RWPE2 (cell line): ENCODE data around the gene KAZN.
A peak's percentile ranks its signal among the peaks of the same experiment; 100 is the strongest.
"Not testable (repeated sequence)": the region's sequence is repeated elsewhere in the genome, so short reads cannot be mapped to it uniquely, and the experiment has no call there.

Experiments
- ATAC-seq: fragments of 200-7000 bp; cut with Tn5 transposase; 3 replicates; pipeline ENCODE4 v1.9.1; 2021; ENCODE audit warnings: low read depth
- DNase-seq: peaks from one replicate; pipeline ENCODE4 v3.0.0-alpha.2; 2020; ENCODE audit warnings: low spot score
- H3K27ac ChIP-seq: fragments of 450-650 bp; 2 replicates; pipeline ENCODE4 v1.5.1; 2017; ENCODE audit warnings: mild to moderate bottlenecking; ENCODE audit not compliant: poor library complexity, severe bottlenecking
- H3K27me3 ChIP-seq: fragments of 250-450 bp; sonication (Bioruptor Pico); 2 replicates; pipeline ENCODE4 v1.5.1; 2021; ENCODE audit warnings: mild to moderate bottlenecking, moderate library complexity; ENCODE audit not compliant: insufficient read depth, poor library complexity, severe bottlenecking
- H3K36me3 ChIP-seq: fragments of 250-450 bp; sonication (Bioruptor Pico); 2 replicates; pipeline ENCODE4 v1.5.1; 2020; ENCODE audit warnings: low read depth, mild to moderate bottlenecking, moderate library complexity
- H3K4me1 ChIP-seq: fragments of 250-450 bp; sonication (Bioruptor Pico); 2 replicates; pipeline ENCODE4 v1.5.1; 2021; ENCODE audit warnings: mild to moderate bottlenecking, moderate library complexity; ENCODE audit not compliant: insufficient read depth, poor library complexity, severe bottlenecking
- H3K4me3 ChIP-seq: fragments of 250-450 bp; sonication (Bioruptor Pico); 2 replicates; pipeline ENCODE4 v1.5.1; 2021; ENCODE audit warnings: mild to moderate bottlenecking, moderate library complexity; ENCODE audit not compliant: severe bottlenecking
- H3K9me3 ChIP-seq: fragments of 250-450 bp; sonication (Bioruptor Pico); 2 replicates; pipeline ENCODE4 v1.5.1; 2021; ENCODE audit warnings: mild to moderate bottlenecking, moderate library complexity; ENCODE audit not compliant: severe bottlenecking
- CTCF ChIP-seq: fragments of 450-650 bp; IDR thresholded peaks from one replicate; pipeline ENCODE4 v1.5.1; 2017; ENCODE audit warnings: mild to moderate bottlenecking, moderate library complexity; ENCODE audit not compliant: poor library complexity, severe bottlenecking

KAZN gene

GRCh38 chr1:15132965-15133364 is 534.5 kb downstream of the KAZN start:
- H3K9me3 ChIP-seq, result no peaks in the 10 kb centered on the region
- no peaks in the 10 kb centered on the region for H3K27me3 ChIP-seq
- no peak for DNase-seq
- no peak overlapping the region for H3K27ac ChIP-seq
- no peak overlapping the region for H3K4me3 ChIP-seq
- H3K4me1 ChIP-seq, result no peaks in the 10 kb centered on the region
- ATAC-seq, result no peak
- TF ChIP-seq CTCF, result no peak
- no peaks in the 10 kb centered on the region for H3K36me3 ChIP-seq

- no peak for TF ChIP-seq CTCF
- no peak for ATAC-seq
- DNase-seq, result no peak
These were observed 535.8 kb downstream of the KAZN start for GRCh38 chr1:15134285-15134684.

GRCh38 chr1:15135604-15136003 is 537.1 kb downstream of the KAZN start:
- H3K27ac ChIP-seq, DNase-seq, H3K4me1 ChIP-seq, H3K9me3 ChIP-seq, ATAC-seq, H3K27me3 ChIP-seq, H3K36me3 ChIP-seq, H3K4me3 ChIP-seq: not testable (repeated sequence)

More at GRCh38 chr1:15134285-15134684, 535.8 kb downstream of the KAZN start:
- Histone ChIP-seq H3K9me3 (no peaks in the 10 kb centered on the region), H3K27ac (no peak overlapping the region), H3K4me3 (no peak overlapping the region), H3K4me1 (no peaks in the 10 kb centered on the region), H3K36me3 (no peaks in the 10 kb centered on the region), H3K27me3 (no peaks in the 10 kb centered on the region)

- Histone ChIP-seq H3K27ac (no peak overlapping the region), H3K4me3 (no peak overlapping the region), H3K27me3 (no peaks in the 10 kb centered on the region), H3K4me1 (peaks cover 6% of the 10 kb centered on the region), H3K9me3 (no peaks in the 10 kb centered on the region), H3K36me3 (no peaks in the 10 kb centered on the region)
- DNase-seq, result no peak
- no peak for ATAC-seq
- TF ChIP-seq CTCF, result no peak
These were observed 539.3 kb downstream of the KAZN start for GRCh38 chr1:15137809-15138208.

GRCh38 chr1:15139654-15140350 is 541.3 kb downstream of the KAZN start:
- Histone ChIP-seq H3K27me3 (no peaks in the 10 kb centered on the region), H3K27ac (no peak overlapping the region), H3K4me1 (peaks cover 6% of the 10 kb centered on the region), H3K36me3 (no peaks in the 10 kb centered on the region), H3K4me3 (no peak overlapping the region), H3K9me3 (no peaks in the 10 kb centered on the region)
- no peak for TF ChIP-seq CTCF
- DNase-seq (no peak), ATAC-seq (peak; percentile 71)
